A673 (cell line): ENCODE data around the gene REXO1. TPM values are rescaled to one million over a fixed set of nuclear protein-coding genes. Genes with fewer than 3 reads are reported as not detected.

Experiments
- BruUV-seq: library from RNA; stranded (reverse); fragments of 400-500 nt; replicated peaks from 2 replicates; lab custom pipeline; 2021; lab: Mats Ljungman, UMichigan
- CTCF ChIA-PET: fragments of 300-600 bp; sonication (Branson Sonifier 250); formaldehyde crosslinking; loops from one replicate; lab custom pipeline; 2022; ENCODE audit warnings: antibody characterized with exemption; lab: Charles Lee
- POLR2A ChIA-PET: fragments of 300-600 bp; sonication (Branson Sonifier 250); formaldehyde crosslinking; loops from one replicate; lab custom pipeline; 2022; ENCODE audit warnings: antibody characterized with exemption; ENCODE audit not compliant: low non-redundant PET; lab: Charles Lee
- DNase-seq: peaks from one replicate; pipeline ENCODE4 v3.0.0-alpha.2; 2015; ENCODE audit warnings: low spot score
- H3K27ac ChIP-seq: fragments of 200-600 bp; sonication (generic); 2 replicates; pipeline ENCODE4 v1.5.1; 2016; ENCODE audit warnings: mixed run types, low read depth, mild to moderate bottlenecking, mixed read lengths, antibody characterized with exemption, low read length; ENCODE audit not compliant: poor library complexity, severe bottlenecking
- H3K27me3 ChIP-seq: fragments of 200-600 bp; sonication (generic); replicated peaks from 2 replicates; pipeline ENCODE4 v1.6.1; 2017; ENCODE audit warnings: mixed run types, low read depth, mild to moderate bottlenecking, mixed read lengths, antibody characterized with exemption, low read length; ENCODE audit not compliant: insufficient read depth, poor library complexity
- H3K36me3 ChIP-seq: fragments of 200-600 bp; sonication (generic); 2 replicates; pipeline ENCODE4 v1.6.1; 2016; ENCODE audit warnings: mixed run types, mild to moderate bottlenecking, mixed read lengths, antibody characterized with exemption, low read length; ENCODE audit not compliant: insufficient read depth, poor library complexity, severe bottlenecking
- H3K4me1 ChIP-seq: fragments of 200-600 bp; sonication (generic); 2 replicates; pipeline ENCODE4 v1.6.1; 2017; ENCODE audit warnings: mixed run types, mild to moderate bottlenecking, mixed read lengths, antibody characterized with exemption, low read length; ENCODE audit not compliant: insufficient read depth, poor library complexity, severe bottlenecking
- H3K4me3 ChIP-seq: fragments of 200-600 bp; sonication (generic); 2 replicates; pipeline ENCODE4 v1.5.1; 2016; ENCODE audit warnings: low read depth, mixed run types, mild to moderate bottlenecking, mixed read lengths, low read length; ENCODE audit not compliant: poor library complexity, severe bottlenecking
- H3K9me3 ChIP-seq: fragments of 200-600 bp; sonication (generic); 2 replicates; pipeline ENCODE4 v1.6.1; 2016; ENCODE audit warnings: mixed run types, low read depth, mild to moderate bottlenecking, mixed read lengths, antibody characterized with exemption, low read length; ENCODE audit not compliant: poor library complexity, severe bottlenecking
- CTCF ChIP-seq: fragments of 300-800, 200-600 bp; sonication (generic); conservative IDR thresholded peaks from 2 replicates; pipeline ENCODE4 v1.5.1; 2017; ENCODE audit warnings: low read depth, mild to moderate bottlenecking, antibody characterized with exemption, low read length, moderate library complexity, mixed read lengths
- EZH2 ChIP-seq: fragments of 200-600 bp; sonication (generic); IDR thresholded peaks from 2 replicates; pipeline ENCODE4 v1.6.1; 2017; ENCODE audit warnings: borderline replicate concordance, low read depth, mild to moderate bottlenecking, mixed read lengths, antibody characterized with exemption, low read length; ENCODE audit not compliant: poor library complexity, severe bottlenecking
- intact Hi-C: fragments of 100-400 bp; cut with micrococcal nuclease; formaldehyde crosslinking; loops from one replicate; pipeline ENCODE4 v1.10.0; 2022; ENCODE audit not compliant: unreplicated experiment
- total RNA-seq: library from RNA; stranded (reverse); gene quantifications from 2 replicates; pipeline ENCODE4 v1.2.3, GENCODE V29; 2021

Gene REXO1
- total RNA-seq, 1 experiment from 2014 or later, result 53.0 TPM

- Histone ChIP-seq H3K27me3 (peaks cover 8% of the 10 kb centered on the region), H3K4me3 (peak overlapping the region; percentile 12), H3K36me3 (no peaks in the 10 kb centered on the region), H3K9me3 (no peaks in the 10 kb centered on the region), H3K27ac (no peak overlapping the region), H3K4me1 (no peaks in the 10 kb centered on the region)
- ChIA-PET POLR2A (interaction anchor here (0.8 kb wide), 1 partner anchor 92 kb away, joined by 12 read pairs; no protein-coding TSS in a partner anchor), CTCF (interaction anchor here (0.6 to 0.7 kb wide), 2 partner anchors 139 to 682 kb away, joined by 3 read pairs; no protein-coding TSS in a partner anchor)
- intact Hi-C loops, result loop anchor here (10.0 kb wide), 1 partner anchor 185 kb away; the partner anchor contains the start of gene UQCR11
- DNase-seq, result no peak
- TF ChIP-seq CTCF (no peak), EZH2 (no peak)
- BruUV-seq, result no TSS peak
These were observed 58.8 kb downstream of the REXO1 start for GRCh38 chr19:1789261-1790041.

GRCh38 chr19:1787116-1787515, 61.2 kb downstream of the REXO1 start:
- Histone ChIP-seq H3K36me3 (no peaks in the 10 kb centered on the region), H3K9me3 (peaks cover 2% of the 10 kb centered on the region), H3K4me1 (no peaks in the 10 kb centered on the region), H3K4me3 (no peak overlapping the region), H3K27me3 (peaks cover 8% of the 10 kb centered on the region), H3K27ac (no peak overlapping the region)
- CTCF ChIA-PET, result interaction anchor here (0.6 kb wide), 1 partner anchor 278 kb away, joined by 6 read pairs; no protein-coding TSS in a partner anchor
- no TSS peak for BruUV-seq
- intact Hi-C loops, result no loop called here
- POLR2A ChIA-PET, result no interaction called here
- no peak for DNase-seq
- no peak for TF ChIP-seq EZH2
- no peak for TF ChIP-seq CTCF

GRCh38 chr19:1786668-1787067, 61.6 kb downstream of the REXO1 start:
- H3K27me3 ChIP-seq, result peaks cover 8% of the 10 kb centered on the region
- BruUV-seq, result no TSS peak
- H3K4me3 ChIP-seq, result no peak overlapping the region
- no peak for TF ChIP-seq CTCF
- ChIA-PET POLR2A (no interaction called here), CTCF (interaction anchor here (0.6 kb wide), 1 partner anchor 278 kb away, joined by 6 read pairs; no protein-coding TSS in a partner anchor)
- no peak overlapping the region for H3K27ac ChIP-seq
- H3K9me3 ChIP-seq, result peaks cover 7% of the 10 kb centered on the region
- no peaks in the 10 kb centered on the region for H3K4me1 ChIP-seq
- intact Hi-C loops, result no loop called here
- no peaks in the 10 kb centered on the region for H3K36me3 ChIP-seq
- no peak for DNase-seq
